ENCODE measurements around the gene PDE9A.

GRCh38 chr21:42629933-42630589 lies 23.4 kb upstream of the PDE9A start:
- TF ChIP-seq CTCF (IDR thresholded peaks at IDR 0.05; ENCODE audit: extremely low read depth in 1 of 2, insufficient read depth in 1 of 2, low read depth in 1 of 2, low read length in 2 of 2) (no peak), JUN (IDR thresholded peaks at IDR 0.05; ENCODE audit: borderline replicate concordance, insufficient read depth, insufficient read length, low read depth) (no peak), POLR2AphosphoS5 (IDR thresholded peaks at IDR 0.05; ENCODE audit: insufficient read depth, low read depth, low read length) (no peak), EZH2 (IDR thresholded peaks at IDR 0.05; ENCODE audit: borderline replicate concordance, low read depth, low read length, severe bottlenecking) (no peak)
